Tibial nerve (tissue), 4 donors: Measurements from ENCODE around the gene SMIM14.

ENCODE experiments used
- CTCF ChIP-seq, 5 experiments: fragments of 200-600 bp in 3 of 5; fragments of 450-650 bp in 2 of 5; sonication (generic) in 3 of 5; IDR thresholded peaks; one replicate each; pipeline ENCODE4 v1.5.1; 2016 to 2019; ENCODE audit warnings: antibody characterized with exemption in 5 of 5, mild to moderate bottlenecking in 3 of 5, moderate library complexity in 2 of 5
- EP300 ChIP-seq, 2 donors: sonication (generic); formaldehyde crosslinking; IDR thresholded peaks; one replicate each; pipeline ENCODE4 v1.6.1; 2017; ENCODE audit warnings: antibody characterized with exemption in 2 of 2, mild to moderate bottlenecking in 1 of 2

GRCh38 chr4:39510348-39510929 is 128.2 kb downstream of the SMIM14 start:
- no peak for TF ChIP-seq CTCF (IDR thresholded peaks at IDR 0.05)
- no peak for TF ChIP-seq EP300 (IDR thresholded peaks at IDR 0.05)
